ENCODE data around the gene CNST.
A peak's percentile ranks its signal among the peaks of the same experiment; 100 is the strongest.
"Not testable (repeated sequence)": the region's sequence is repeated elsewhere in the genome, so short reads cannot be mapped to it uniquely, and the experiment has no call there.

The CNST gene

GRCh38 chr1:246582301-246583055, 16.2 kb downstream of the CNST start:
- DNase-seq (ENCODE audit: low read depth): no peak
- no peak for TF ChIP-seq CTCF (conservative IDR thresholded peaks at IDR 0.05; ENCODE audit: control insufficient read depth, insufficient read depth, low read depth, low read length)
- H3K4me3 ChIP-seq (ENCODE audit: control insufficient read depth, low read depth, low read length): no peak overlapping the region

- no peak for TF ChIP-seq CTCF (conservative IDR thresholded peaks at IDR 0.05; ENCODE audit: control insufficient read depth, insufficient read depth, low read depth, low read length)
- no peak for DNase-seq (ENCODE audit: low read depth)
- H3K4me3 ChIP-seq (ENCODE audit: control insufficient read depth, low read depth, low read length): no peak overlapping the region
These were observed 16.8 kb downstream of the CNST start for GRCh38 chr1:246583056-246583440.

GRCh38 chr1:246583448-246584185, 17.4 kb downstream of the CNST start:
- TF ChIP-seq CTCF (conservative IDR thresholded peaks at IDR 0.05; ENCODE audit: control insufficient read depth, insufficient read depth, low read depth, low read length): no peak
- DNase-seq (ENCODE audit: low read depth): peak; percentile 77
- no peak overlapping the region for H3K4me3 ChIP-seq (ENCODE audit: control insufficient read depth, low read depth, low read length)

GRCh38 chr1:246587032-246587431, 20.8 kb downstream of the CNST start:
- TF ChIP-seq CTCF (conservative IDR thresholded peaks at IDR 0.05; ENCODE audit: control insufficient read depth, insufficient read depth, low read depth, low read length): no peak
- H3K4me3 ChIP-seq (ENCODE audit: control insufficient read depth, low read depth, low read length): no peak overlapping the region
- no peak for DNase-seq (ENCODE audit: low read depth)

GRCh38 chr1:246587606-246588005, 21.4 kb downstream of the CNST start:
- no peak for TF ChIP-seq CTCF (conservative IDR thresholded peaks at IDR 0.05; ENCODE audit: control insufficient read depth, insufficient read depth, low read depth, low read length)
- H3K4me3 ChIP-seq (ENCODE audit: control insufficient read depth, low read depth, low read length): no peak overlapping the region
- peak; percentile 74 for DNase-seq (ENCODE audit: low read depth)

GRCh38 chr1:246588159-246588721, 22.0 kb downstream of the CNST start:
- DNase-seq (ENCODE audit: low read depth): peak; percentile 87
- TF ChIP-seq CTCF (conservative IDR thresholded peaks at IDR 0.05; ENCODE audit: control insufficient read depth, insufficient read depth, low read depth, low read length): no peak
- no peak overlapping the region for H3K4me3 ChIP-seq (ENCODE audit: control insufficient read depth, low read depth, low read length)

- not testable (repeated sequence) for H3K4me3 ChIP-seq (ENCODE audit: control insufficient read depth, low read depth, low read length); DNase-seq (ENCODE audit: low read depth)
These were observed 23.7 kb downstream of the CNST start for GRCh38 chr1:246589919-246590318.
